ENCODE results near the gene CINP. TPM values are rescaled to one million over a fixed set of nuclear protein-coding genes. Genes with fewer than 3 reads are reported as not detected.

The CINP gene
- total and polyA plus RNA-seq, 9 of the 15 experiments (the other 6 are each of a cell fraction or from before 2014, with no cell fraction given): 36.3 to 63.2 (median 43.7) TPM

GRCh38 chr14:102316743-102317563 lies 45.7 kb downstream of the CINP start (continued):
- TF ChIP-seq ZNF239 (CRISPR knock-in tag; IDR thresholded peaks at IDR 0.05) (no peak), YY1 (IDR thresholded peaks at IDR 0.05; ENCODE audit: borderline replicate concordance in 1 of 3, control insufficient read depth in 1 of 3, extremely low read depth in 1 of 3, insufficient read depth in 3 of 3, insufficient read length in 1 of 3, insufficient replicate concordance in 2 of 3, low read depth in 1 of 3, low read length in 2 of 3) (peak in 2 of 3 experiments; percentile 26 to 34), TEAD1 (CRISPR knock-in tag; IDR thresholded peaks at IDR 0.05) (peak; percentile 98 to 100), BDP1 (IDR thresholded peaks at IDR 0.05; ENCODE audit: insufficient read depth, insufficient read length) (peak; percentile 48), ZBTB9 (CRISPR knock-in tag; IDR thresholded peaks at IDR 0.05) (no peak), NR2C2 (CRISPR knock-in tag; IDR thresholded peaks at IDR 0.05) (0 out of 2 replicates have a peak, but pooled peaks have one; percentile 61), NR2C2 (tag; IDR thresholded peaks at IDR 0.05) (peak; percentile 92), HMG20A (CRISPR knock-in tag; conservative IDR thresholded peaks at IDR 0.05) (no peak), BRF2 (IDR thresholded peaks at IDR 0.05; ENCODE audit: borderline replicate concordance, insufficient read depth, insufficient read length) (no peak), POLR3A (IDR thresholded peaks at IDR 0.05; ENCODE audit: borderline replicate concordance, extremely low read depth, insufficient read depth, insufficient read length) (peak; percentile 83), NONO (IDR thresholded peaks at IDR 0.05; ENCODE audit: low read depth in 2 of 2, low read length in 1 of 2) (0 out of 4 replicates have a peak, but pooled peaks of 1 of the 2 experiments have one; percentile 53), CTCFL (IDR thresholded peaks at IDR 0.05; ENCODE audit: borderline replicate concordance, insufficient read depth, low read depth, low read length, poor library complexity, severe bottlenecking) (peak; percentile 68), SMARCC2 (IDR thresholded peaks at IDR 0.05; ENCODE audit: low read depth) (no peak), NR2C1 (IDR thresholded peaks at IDR 0.05) (peak; percentile 68; the same call in 1 of the 2 replicates), NR2C1 (tag; IDR thresholded peaks at IDR 0.05) (peak; percentile 71), CEBPG (CRISPR knock-in tag; IDR thresholded peaks at IDR 0.05) (no peak), CEBPG (tag; conservative IDR thresholded peaks at IDR 0.05 in 1 of 2, IDR thresholded peaks at IDR 0.05 in 1 of 2) (no peak), RBFOX2 (IDR thresholded peaks at IDR 0.05; ENCODE audit: low read depth, low read length) (peak; percentile 60), ATF1 (CRISPR knock-in tag; IDR thresholded peaks at IDR 0.05) (no peak), ATF1 (tag; IDR thresholded peaks at IDR 0.05) (peak; percentile 75)
- TF ChIP-seq, protein P1, sequence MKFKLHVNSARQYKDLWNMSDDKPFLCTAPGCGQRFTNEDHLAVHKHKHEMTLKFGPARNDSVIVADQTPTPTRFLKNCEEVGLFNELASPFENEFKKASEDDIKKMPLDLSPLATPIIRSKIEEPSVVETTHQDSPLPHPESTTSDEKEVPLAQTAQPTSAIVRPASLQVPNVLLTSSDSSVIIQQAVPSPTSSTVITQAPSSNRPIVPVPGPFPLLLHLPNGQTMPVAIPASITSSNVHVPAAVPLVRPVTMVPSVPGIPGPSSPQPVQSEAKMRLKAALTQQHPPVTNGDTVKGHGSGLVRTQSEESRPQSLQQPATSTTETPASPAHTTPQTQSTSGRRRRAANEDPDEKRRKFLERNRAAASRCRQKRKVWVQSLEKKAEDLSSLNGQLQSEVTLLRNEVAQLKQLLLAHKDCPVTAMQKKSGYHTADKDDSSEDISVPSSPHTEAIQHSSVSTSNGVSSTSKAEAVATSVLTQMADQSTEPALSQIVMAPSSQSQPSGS (CRISPR knock-in tag; IDR thresholded peaks at IDR 0.05): no peak
